Mesodermal cell (in vitro differentiated cells): ENCODE results near the gene PLEKHA1.
A peak's percentile ranks its signal among the peaks of the same experiment; 100 is the strongest.

ENCODE experiments used
- H3K27ac ChIP-seq: 2 replicates; pipeline ENCODE4 v1.7.0; 2013; ENCODE audit warnings: mild to moderate bottlenecking, low read depth, low read length, moderate library complexity; ENCODE audit not compliant: severe bottlenecking
- H3K36me3 ChIP-seq: 2 replicates; pipeline ENCODE4 v1.7.1; 2013; ENCODE audit warnings: mild to moderate bottlenecking, low read length, moderate library complexity; ENCODE audit not compliant: control insufficient read depth, insufficient read depth
- H3K4me1 ChIP-seq: one replicate; pipeline ENCODE4 v1.7.1; 2013; ENCODE audit warnings: mild to moderate bottlenecking, low read length; ENCODE audit not compliant: insufficient read depth, control insufficient read depth, poor library complexity, severe bottlenecking
- H3K4me3 ChIP-seq: 2 replicates; pipeline ENCODE4 v1.7.0; 2013; ENCODE audit warnings: low read length, control low read depth, mild to moderate bottlenecking; ENCODE audit not compliant: insufficient read depth, poor library complexity, severe bottlenecking; ENCODE audit errors: extremely low read depth
- H3K9me3 ChIP-seq: 2 replicates; pipeline ENCODE4 v1.7.1; 2013; ENCODE audit warnings: mild to moderate bottlenecking, low read length, moderate library complexity; ENCODE audit not compliant: control insufficient read depth
- WGBS, 2 experiments: methylation state at CpG; one replicate each; pipeline ENCODE4 v1.1.5; 2013; ENCODE audit warnings: missing lambda C conversion rate in 2 of 2; ENCODE audit not compliant: insufficient coverage in 2 of 2; 5-methylcytosine and 5-hydroxymethylcytosine counted together

The PLEKHA1 gene

DNA sequence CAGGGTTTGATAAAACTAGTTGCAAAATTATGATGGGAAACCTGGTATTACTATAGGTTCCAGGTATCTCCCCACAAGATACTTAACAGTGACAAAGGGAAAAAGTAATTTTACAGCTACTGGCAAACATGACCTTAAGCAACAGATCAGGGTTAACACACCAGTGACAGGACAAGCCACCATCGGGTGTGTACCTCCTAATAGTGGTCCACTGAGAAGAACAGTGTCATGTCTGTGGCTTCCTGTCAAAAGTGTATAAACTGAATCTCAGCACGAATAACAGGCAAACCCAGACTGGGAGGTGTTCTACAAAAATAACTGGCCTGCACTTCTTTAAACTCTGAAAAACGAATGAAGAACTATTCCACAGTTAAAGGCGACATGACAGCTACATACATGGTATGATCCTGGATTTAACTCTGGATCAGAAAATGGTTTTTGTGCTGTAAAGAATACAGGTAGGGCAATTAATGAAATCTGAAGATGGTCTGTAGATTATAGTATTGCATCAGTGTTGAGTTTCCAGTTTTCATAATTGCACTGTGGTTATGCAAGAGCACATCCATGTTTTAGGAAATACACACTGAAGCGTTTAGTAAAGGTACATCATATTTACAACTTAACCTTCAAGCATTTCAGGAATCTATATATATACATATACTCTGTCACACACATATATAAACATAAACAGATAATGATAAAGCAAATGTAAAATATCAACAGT is 47.9 kb downstream of the PLEKHA1 start:
- no peaks in the 10 kb centered on the region for H3K4me1 ChIP-seq
- H3K27ac ChIP-seq, result no peak overlapping the region
- no peaks in the 10 kb centered on the region for H3K9me3 ChIP-seq
- WGBS, 2 experiments, result 98 to 100% methylated on average over 4 of the region's 5 CpGs
- H3K36me3 ChIP-seq, result peaks cover 18% of the 10 kb centered on the region
- H3K4me3 ChIP-seq, result no peak overlapping the region

- H3K27ac ChIP-seq, result no peak overlapping the region
- H3K4me3 ChIP-seq, result no peak overlapping the region
- WGBS, 2 experiments, result 93 to 100% methylated on average over 2 of the region's 2 CpGs
- H3K36me3 ChIP-seq, result peaks cover 20% of the 10 kb centered on the region
- H3K4me1 ChIP-seq, result no peaks in the 10 kb centered on the region
- no peaks in the 10 kb centered on the region for H3K9me3 ChIP-seq
Observed at GRCh38 chr10:122424059-122424458, 49.6 kb downstream of the PLEKHA1 start.

DNA sequence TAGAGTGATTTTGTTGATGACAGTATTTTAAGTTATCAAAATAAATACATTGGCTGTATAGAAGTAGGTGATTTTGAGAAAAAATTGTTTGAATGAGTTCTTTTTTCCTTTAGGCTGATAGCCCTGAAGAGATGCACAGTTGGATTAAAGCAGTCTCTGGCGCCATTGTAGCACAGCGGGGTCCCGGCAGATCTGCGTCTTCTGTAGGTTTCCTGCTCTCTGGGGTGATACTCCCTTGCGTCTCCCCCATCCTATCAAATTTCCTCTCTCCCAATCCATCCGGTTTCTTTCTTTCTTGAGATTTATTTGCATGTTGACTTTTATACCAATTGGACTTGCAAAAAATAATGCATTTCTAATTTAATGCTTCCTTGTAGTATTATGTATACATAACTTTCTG is 52.3 kb downstream of the PLEKHA1 start:
- WGBS, 2 experiments, result 79 to 94% methylated on average over 4 of the region's 6 CpGs
- no peaks in the 10 kb centered on the region for H3K4me1 ChIP-seq
- no peak overlapping the region for H3K27ac ChIP-seq
- no peak overlapping the region for H3K4me3 ChIP-seq
- no peaks in the 10 kb centered on the region for H3K9me3 ChIP-seq
- peaks cover 17% of the 10 kb centered on the region for H3K36me3 ChIP-seq

DNA sequence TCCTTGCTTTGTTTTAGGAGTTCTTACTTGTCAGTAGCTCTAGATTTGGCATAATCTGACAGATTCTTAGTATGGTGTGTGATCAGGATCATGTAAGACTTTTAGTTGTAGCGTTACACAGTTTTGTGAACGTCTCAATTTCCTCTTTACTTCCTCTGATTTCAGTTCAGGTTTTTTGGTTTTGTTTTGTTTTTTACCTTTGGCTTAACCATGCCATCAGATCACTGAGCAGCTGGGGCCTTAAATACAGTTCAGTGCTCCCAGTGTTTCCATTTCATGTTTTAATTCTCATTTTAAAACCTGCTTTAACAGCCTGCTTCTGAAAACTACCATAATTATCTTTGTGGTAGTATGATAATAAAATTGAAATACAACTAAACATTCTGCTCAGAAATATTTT is 52.8 kb downstream of the PLEKHA1 start:
- H3K9me3 ChIP-seq, result no peaks in the 10 kb centered on the region
- peaks cover 17% of the 10 kb centered on the region for H3K36me3 ChIP-seq
- WGBS, 2 experiments, result no CpG with 5 or more reads among the region's 2 CpGs
- no peaks in the 10 kb centered on the region for H3K4me1 ChIP-seq
- no peak overlapping the region for H3K27ac ChIP-seq
- no peak overlapping the region for H3K4me3 ChIP-seq

DNA sequence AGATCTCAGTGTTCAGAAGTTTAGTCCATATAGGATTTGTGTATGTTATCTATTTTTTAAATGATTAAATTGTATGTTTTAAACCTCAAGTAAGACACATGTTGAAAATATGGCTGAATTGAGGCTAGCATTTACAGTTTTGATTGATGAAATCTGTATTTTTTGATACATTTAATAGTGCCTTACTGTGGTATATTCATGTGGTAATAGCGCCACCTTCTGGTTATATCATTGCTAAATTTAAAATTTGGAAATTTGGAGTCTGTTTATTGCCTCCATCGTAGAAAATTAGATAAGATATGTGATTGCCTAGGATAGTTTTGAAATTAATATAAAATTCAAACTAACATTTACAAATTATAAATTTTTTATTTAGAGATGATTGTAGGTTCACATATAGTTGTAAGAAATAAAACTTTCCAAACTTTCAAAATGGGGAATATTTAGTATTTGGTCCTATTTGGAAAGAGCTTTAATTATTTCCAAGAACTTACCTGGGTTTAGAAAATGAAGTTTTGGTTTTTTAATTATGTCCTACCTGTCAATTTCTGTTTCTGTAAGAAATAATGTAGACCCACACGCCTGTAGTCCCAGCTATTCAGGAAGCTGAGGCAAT is 60.8 kb downstream of the PLEKHA1 start:
- Histone ChIP-seq H3K9me3 (no peaks in the 10 kb centered on the region), H3K4me3 (no peak overlapping the region), H3K36me3 (peaks cover 4% of the 10 kb centered on the region), H3K27ac (no peak overlapping the region), H3K4me1 (no peaks in the 10 kb centered on the region)
- WGBS, 2 experiments, result 0% methylated on average over 1 of the region's 3 CpGs; no CpG with 5 or more reads in 1 of the 2 experiments

DNA sequence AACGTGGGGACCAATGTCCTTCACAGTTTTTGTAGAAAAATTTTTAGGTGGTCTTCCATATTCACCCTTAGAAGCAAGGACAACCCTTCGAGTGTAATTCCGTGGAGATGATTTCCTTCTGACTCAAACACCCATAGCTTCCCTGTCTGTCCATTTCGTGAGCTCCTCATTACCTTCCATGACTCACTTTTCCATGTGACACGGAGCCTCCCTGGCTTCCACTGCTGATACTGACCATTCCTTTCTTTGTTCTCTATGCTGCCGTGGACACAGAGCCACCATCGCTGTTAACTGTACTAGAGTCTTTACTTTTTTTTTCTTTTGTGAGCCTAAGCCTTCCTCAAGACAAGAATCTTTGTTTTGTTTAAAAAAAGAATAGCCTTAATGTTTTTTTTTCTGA is 67.5 kb downstream of the PLEKHA1 start:
- peak overlapping the region; percentile 58 for H3K27ac ChIP-seq
- 82 to 87% methylated on average over 4 to 6 of the region's 7 CpGs for WGBS, 2 experiments
- peaks cover 4% of the 10 kb centered on the region for H3K36me3 ChIP-seq
- H3K4me1 ChIP-seq, result no peaks in the 10 kb centered on the region
- H3K4me3 ChIP-seq, result no peak overlapping the region
- H3K9me3 ChIP-seq, result peaks cover 7% of the 10 kb centered on the region

DNA sequence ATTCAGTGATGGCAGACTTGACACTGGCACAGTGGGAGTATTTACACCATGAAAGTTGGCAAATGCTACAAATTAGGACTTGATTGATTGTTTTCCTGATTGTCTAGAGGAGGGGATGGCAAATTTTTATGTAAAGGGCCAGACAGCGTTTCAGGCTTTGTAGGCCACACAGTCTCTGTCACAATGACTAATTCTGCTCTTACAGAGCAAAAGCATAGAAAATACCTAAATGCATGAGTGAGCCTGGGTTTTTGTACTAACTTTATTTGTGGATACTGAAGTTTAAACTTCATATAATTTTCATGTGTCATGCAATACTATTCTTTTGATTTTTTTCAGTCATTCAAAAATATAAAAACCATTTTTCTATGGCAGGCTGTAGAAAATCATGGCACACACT is 71.0 kb downstream of the PLEKHA1 start:
- Histone ChIP-seq H3K4me1 (peaks cover 8% of the 10 kb centered on the region), H3K27ac (no peak overlapping the region), H3K36me3 (no peaks in the 10 kb centered on the region), H3K9me3 (peaks cover 8% of the 10 kb centered on the region), H3K4me3 (no peak overlapping the region)
- no CpG with 5 or more reads among the region's 1 CpG for WGBS, 2 experiments

DNA sequence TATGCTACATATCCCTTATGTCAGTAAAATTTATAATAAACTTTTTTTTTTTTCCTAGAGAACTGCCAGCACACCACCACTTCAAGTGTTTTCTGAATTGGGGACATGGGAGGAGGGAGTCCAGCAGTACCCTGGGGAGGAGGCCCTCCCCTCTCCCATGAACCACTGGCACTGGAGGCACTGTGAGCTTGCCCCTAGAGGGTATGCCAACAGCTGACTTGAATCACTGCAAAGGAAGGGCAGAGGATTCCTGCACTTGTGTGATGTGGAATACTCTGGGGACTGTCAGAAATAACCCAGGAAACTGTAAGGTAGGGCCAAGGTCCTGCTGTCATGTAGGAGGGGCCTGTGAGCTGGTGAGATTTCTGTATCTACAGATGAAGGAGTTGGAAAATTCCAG is 71.4 kb downstream of the PLEKHA1 start:
- Histone ChIP-seq H3K9me3 (peaks cover 8% of the 10 kb centered on the region), H3K36me3 (no peaks in the 10 kb centered on the region), H3K4me1 (peaks cover 12% of the 10 kb centered on the region), H3K4me3 (no peak overlapping the region), H3K27ac (no peak overlapping the region)

- Histone ChIP-seq H3K36me3 (no peaks in the 10 kb centered on the region), H3K27ac (no peak overlapping the region), H3K4me1 (peaks cover 13% of the 10 kb centered on the region), H3K4me3 (no peak overlapping the region), H3K9me3 (peaks cover 8% of the 10 kb centered on the region)
- no CpG with 5 or more reads among the region's 2 CpGs for WGBS, 2 experiments
Observed at GRCh38 chr10:122446668-122447423, 72.3 kb downstream of the PLEKHA1 start.

- Histone ChIP-seq H3K9me3 (peaks cover 8% of the 10 kb centered on the region), H3K36me3 (no peaks in the 10 kb centered on the region)
- WGBS, 2 experiments, result 85 to 89% methylated on average over 2 to 3 of the region's 3 CpGs
Observed at GRCh38 chr10:122448600-122448999, 74.1 kb downstream of the PLEKHA1 start.

DNA sequence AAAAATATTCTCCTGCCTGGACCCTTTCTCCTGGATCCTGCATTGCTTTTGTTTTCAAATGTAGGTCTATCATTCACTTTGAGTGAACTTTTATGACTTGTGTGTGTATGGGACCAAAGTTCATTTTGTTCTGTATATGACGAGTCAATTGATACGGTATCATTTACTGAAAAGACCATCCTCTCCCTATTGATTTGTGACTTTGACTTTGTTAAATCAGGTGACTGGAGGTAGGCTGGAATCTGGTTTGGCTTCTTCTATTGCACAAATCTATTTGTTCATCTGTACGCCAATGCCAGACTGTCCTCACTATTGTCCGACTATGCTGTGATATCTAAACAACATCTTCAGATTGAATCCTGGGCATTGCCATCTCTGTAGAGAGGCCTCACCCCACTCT is 74.6 kb downstream of the PLEKHA1 start:
- no peaks in the 10 kb centered on the region for H3K36me3 ChIP-seq
- 94 to 100% methylated on average over 2 of the region's 4 CpGs for WGBS, 2 experiments
- H3K4me1 ChIP-seq, result peaks cover 13% of the 10 kb centered on the region
- H3K27ac ChIP-seq, result no peak overlapping the region
- peaks cover 8% of the 10 kb centered on the region for H3K9me3 ChIP-seq
- no peak overlapping the region for H3K4me3 ChIP-seq

More at GRCh38 chr10:122448600-122448999, 74.1 kb downstream of the PLEKHA1 start:
- Histone ChIP-seq H3K4me3 (no peak overlapping the region), H3K4me1 (peaks cover 13% of the 10 kb centered on the region), H3K27ac (no peak overlapping the region)
